GM15510 (cell line): Measurements from ENCODE around the gene COX6A2.

Experiments used
- POLR2A ChIP-seq: IDR thresholded peaks from 3 replicates; pipeline ENCODE4 v1.6.1; 2011; ENCODE audit warnings: borderline replicate concordance; ENCODE audit not compliant: insufficient read length; ENCODE audit errors: extremely low read depth

Gene COX6A2

GRCh38 chr16:31455601-31456314 is 27.6 kb upstream of the COX6A2 start:
- no peak for TF ChIP-seq POLR2A

DNA sequence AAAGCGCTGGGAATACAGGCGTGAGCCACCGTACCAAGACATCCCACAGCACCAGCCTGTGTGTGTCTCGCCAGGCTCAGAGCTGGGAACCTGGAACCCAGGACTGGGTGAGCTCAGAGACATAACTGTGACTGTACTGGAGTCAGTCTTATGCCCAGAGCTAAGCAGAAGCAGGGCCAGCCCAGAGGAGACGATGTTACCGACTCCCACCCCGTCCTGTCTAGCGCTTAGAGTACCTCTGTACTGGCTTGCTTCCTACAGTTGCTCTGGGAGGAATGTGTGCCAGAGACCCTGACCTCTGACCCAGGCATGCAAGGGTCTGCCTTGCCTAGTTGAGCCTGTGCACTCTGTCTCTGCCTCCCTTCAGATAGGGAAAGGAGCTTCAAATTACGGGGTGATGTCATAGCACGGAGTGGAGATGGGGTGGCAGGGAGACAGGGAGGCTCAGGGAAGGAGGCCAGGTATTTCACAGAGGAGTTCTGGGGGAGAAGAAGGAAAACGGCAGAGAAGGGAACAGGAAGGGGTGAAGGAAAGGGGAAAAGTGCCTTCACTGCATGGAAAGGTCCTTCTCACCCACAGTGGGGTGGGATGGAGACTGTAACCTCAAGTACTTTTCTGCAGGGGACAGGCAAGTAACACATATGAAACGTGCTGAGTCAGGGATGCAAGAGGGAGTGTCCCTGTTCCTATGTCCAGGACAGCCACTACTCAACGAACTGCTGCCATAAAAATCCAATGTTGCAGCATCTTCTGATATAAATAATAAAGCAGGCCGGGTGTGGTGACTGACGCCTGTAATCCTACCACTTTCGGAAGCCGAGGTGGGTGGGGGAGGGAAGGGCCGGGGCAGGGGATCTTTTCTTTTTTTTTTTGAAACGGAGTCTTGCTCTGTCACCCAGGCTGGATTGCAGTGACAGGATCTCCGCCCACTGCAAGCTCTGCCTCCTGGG is 25.4 kb upstream of the COX6A2 start:
- no peak for TF ChIP-seq POLR2A

- TF ChIP-seq POLR2A = no peak
Observed at GRCh38 chr16:31452631-31453106, 24.5 kb upstream of the COX6A2 start.

DNA sequence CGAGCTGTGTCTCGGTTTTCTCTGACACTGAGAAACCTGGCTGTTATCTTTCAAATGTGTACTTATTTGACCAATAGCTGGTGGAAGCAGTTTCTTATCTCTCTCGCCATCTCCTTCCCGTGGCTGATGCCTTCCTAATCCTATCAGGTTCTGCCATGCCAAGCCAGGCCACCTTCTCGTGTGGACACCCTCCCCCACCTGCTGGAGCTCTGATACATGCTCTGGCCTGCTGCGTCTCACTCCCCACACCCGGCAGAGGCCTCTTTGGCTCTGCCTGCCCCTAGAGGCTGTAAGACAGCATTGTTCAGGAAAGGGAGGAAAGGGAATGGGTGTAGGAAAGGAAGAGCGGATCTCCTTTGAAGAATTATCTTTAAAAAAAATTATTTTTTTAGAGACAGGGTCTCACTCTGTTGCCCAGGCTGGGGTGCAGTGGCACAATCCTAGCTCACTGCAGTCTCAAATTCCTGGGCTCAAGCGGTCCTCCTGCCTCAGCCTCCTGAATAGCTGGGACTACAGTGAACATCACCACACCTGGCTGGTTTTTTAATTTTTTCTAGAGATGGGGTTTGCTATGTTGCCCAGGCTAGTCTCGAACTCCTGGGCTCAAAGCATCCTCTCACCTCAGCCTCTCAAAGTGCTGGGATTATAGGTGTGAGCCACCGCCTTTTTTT is 23.7 kb upstream of the COX6A2 start:
- no peak for TF ChIP-seq POLR2A

DNA sequence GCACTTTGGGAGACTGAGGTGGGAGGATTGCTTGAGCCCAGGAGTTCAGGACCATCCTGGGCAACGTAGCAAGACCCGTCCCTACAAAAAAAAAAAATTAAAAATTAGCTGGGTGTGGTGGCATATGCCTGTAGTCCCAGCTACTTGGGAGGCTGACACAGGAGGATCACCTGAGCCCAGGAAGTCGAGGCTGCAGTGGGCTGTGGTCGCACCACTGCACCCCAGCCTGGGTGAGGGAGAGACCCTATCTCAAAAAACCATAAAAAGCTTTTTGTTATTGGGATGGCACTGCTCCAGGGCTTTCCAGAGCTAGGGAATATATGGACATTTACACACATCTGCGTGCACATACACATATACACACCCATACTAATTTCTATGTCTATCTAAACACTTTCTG is 23.0 kb upstream of the COX6A2 start:
- TF ChIP-seq POLR2A = no peak

GRCh38 chr16:31441956-31442355 is 13.8 kb upstream of the COX6A2 start:
- no peak for TF ChIP-seq POLR2A

GRCh38 chr16:31440516-31441184 is 12.5 kb upstream of the COX6A2 start:
- TF ChIP-seq POLR2A = no peak

- TF ChIP-seq POLR2A = no peak
Observed at GRCh38 chr16:31439519-31439918, 11.4 kb upstream of the COX6A2 start.

- no peak for TF ChIP-seq POLR2A
Observed at GRCh38 chr16:31438414-31438813, 10.3 kb upstream of the COX6A2 start.

DNA sequence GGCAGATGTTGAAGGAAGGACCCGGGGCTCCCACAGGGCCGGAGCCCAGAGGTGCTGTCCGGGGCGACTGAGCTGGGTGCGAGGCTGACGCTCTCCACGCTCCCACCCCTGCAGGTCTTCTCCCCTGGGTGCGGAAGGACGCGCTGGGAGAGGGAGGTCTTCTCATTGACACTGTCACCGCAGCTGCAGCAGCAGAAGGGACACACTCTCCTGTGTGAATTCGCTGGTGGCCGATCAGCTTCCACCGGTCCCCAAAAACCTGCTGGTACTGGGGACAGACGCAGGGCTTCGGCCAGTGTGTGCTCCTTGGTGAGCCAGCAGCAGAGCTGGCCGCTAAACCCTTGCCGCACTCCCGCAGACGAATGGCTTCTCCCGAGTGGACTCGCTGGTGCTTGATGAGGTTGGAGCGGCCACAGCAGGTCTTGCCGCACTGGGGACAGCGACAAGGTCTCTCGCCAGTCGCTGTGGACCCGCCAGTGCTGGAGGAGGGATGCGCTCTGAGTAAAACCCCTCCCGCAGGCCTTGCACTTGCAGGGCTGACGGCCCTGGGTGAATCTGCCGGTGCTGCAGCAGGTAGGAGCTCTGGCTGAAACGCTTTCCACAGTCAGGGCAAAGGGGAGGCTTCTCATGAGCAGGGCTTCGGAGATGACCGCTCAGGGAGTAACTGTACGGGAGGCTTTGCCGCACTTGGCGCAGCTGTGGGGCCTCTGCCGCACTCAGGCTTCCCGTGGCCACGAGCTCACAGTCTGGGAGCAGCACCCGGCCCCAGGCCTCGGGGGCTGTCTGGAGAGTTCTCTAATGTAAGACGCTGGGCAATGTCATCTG is 8.3 kb upstream of the COX6A2 start:
- TF ChIP-seq POLR2A = no peak

DNA sequence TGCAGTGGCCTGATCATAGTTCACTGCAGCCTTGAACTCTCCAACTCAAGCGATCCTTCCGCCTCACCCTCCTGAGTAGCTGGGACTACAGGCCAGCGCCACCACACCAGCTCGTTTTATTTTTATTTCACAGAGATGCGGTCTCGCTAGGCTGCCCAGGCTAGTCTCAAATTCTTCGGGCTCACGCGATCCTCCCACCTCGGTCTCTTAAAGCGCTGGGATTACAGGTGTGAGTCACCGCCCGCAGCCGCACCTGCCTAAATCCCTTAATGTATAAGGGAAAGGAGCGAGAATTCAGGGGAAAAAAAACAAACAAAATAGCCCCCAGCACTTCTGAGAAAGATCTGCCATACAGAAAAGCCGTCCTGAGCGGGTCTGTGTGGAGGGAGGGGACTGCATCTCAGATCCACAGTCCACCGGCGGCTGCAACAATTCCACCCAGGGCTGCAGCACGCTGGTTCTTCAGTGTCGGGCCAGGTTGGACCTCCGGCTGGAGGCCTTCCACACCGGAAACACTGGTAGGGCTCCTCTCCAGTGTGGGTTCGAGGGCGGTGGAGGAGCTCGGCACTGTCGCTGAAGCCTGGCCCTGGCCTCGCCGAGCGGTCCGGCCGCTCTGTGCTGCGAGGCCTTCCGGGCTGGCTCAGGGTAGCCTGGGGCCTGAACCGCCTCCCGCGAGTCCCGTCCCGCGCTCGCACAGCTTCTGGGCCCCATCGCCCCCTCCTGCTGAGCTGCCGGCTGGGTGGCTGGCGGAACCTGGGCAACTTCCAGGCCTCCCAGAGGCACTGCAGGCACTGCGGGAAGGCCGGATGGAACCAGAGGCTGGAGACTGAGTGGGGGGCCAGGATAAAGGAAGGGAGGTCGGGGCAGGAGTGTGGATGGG is 7.4 kb upstream of the COX6A2 start:
- TF ChIP-seq POLR2A = no peak

GRCh38 chr16:31430380-31431052 is 2.4 kb upstream of the COX6A2 start:
- TF ChIP-seq POLR2A = no peak

DNA sequence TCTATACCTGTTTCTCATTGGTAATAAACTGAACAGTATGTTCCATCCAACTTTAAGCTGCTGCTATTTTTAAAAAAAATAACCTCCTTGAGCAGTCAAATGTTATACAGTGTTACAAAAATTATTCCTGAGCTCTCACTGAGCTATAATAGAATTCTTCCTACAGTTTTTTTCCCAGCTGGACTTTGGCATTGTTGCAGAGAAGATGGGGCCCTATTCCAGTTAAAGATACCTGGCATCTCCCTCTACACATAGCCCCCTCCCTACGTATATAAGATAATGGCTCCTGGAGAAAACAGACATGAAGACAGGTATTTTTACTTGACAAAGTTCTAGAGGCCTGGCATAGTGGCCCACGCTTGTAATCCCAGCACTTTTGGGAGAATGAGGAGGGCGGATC is 1.6 kb upstream of the COX6A2 start:
- TF ChIP-seq POLR2A = no peak

GRCh38 chr16:31429314-31429713 is 1.2 kb upstream of the COX6A2 start:
- no peak for TF ChIP-seq POLR2A
